NCI-H2107 treated with DMSO at 0.1 percent for 48 hours (cell line): ENCODE results near the gene ABCB9.
"Not testable (repeated sequence)": the region's sequence is repeated elsewhere in the genome, so short reads cannot be mapped to it uniquely, and the experiment has no call there.

Experiments
- DNase-seq: peaks from one replicate; lab custom pipeline; 2025; ENCODE audit not compliant: unreplicated experiment; lab: John Stamatoyannopoulos, UW

Gene ABCB9

DNA sequence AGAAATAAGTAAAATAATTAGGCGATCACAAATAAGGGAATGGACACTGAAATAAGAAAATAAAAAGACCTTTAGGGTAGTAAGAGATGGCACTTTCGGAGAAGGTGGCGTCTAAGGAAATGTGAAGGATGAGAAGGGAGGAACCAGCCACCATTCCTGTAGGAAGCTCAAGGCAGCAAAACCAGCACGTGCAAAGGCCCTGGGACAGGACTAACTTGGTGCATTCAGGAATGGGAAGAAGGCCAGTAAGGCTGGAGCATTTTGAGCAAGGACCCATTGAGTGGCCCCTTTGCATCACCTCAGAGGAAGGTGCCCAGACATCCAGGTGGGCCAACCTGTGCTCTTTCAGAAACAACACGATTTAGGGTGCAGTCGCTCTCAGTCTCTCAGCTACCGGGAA, 69.6 kb downstream of the ABCB9 start:
- DNase-seq = no peak

DNA sequence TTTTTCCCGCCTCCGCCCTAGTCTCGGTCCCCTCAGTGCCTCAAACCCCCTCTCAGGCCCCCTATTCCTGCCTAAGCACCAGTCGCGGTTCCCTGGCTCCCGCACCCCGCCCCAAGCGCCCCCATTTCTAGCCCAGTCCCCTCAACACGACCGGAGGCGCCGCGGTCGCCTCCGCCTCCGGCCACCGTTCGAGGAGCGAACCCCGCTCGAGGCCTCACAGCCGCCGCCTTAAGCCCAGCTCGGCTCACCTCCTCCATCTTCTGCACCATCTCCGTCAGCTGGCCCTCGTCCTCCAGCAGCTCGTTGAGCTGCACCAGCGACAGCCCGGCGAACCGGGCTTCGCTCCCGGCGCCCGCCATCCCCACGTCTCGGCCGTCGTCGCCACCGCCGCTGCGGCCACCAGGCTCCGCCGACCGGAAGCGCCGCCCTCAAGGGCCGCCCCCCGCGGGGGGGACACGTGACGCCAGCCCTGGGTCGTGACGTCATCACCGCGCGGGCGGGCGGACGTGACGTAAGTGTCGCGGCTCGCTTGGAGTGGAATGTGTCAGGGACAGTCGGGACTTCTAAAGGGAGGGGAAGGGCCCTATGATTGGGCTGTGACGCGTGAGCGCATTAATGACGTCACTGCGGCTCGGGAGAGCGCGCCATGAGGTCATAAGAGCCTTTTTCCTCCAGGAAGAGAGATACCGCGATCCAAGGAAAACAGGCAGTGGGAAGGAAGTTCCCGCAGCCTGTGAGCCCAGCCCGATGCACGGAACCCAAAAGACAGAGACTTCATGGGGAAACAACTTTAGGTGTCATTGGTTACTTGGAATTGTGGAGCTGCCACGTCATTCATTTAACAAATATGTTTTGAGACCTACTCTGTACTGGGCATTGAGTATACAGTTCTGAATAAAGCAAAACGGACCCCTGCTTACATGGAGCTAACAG, 70.3 kb downstream of the ABCB9 start, which contains the start of gene VPS37B:
TSS of gene VPS37B (minus strand) at position 421 of the 933 bp plus-strand sequence. CDS start at position 359, 62 bp downstream.
- no peak for DNase-seq

DNA sequence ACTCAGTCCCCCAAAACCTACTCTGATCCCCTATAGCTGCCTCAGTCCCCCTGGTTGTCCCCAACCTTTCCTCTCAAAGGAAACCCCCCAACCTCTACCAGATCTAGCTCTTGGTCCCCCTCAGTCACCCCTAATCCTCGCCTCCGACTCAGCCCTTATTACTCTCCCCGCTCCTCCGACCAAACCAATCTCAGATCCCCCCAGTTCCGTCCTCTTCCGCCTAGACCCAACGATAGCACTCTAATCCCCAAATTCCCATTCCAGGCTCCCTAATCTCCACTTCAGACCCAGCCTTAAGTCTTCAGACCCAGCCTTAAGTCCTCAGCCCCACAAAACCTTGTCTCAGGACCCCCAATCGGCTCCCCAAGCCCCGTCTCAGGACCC, 71.0 kb downstream of the ABCB9 start:
- no peak for DNase-seq

DNA sequence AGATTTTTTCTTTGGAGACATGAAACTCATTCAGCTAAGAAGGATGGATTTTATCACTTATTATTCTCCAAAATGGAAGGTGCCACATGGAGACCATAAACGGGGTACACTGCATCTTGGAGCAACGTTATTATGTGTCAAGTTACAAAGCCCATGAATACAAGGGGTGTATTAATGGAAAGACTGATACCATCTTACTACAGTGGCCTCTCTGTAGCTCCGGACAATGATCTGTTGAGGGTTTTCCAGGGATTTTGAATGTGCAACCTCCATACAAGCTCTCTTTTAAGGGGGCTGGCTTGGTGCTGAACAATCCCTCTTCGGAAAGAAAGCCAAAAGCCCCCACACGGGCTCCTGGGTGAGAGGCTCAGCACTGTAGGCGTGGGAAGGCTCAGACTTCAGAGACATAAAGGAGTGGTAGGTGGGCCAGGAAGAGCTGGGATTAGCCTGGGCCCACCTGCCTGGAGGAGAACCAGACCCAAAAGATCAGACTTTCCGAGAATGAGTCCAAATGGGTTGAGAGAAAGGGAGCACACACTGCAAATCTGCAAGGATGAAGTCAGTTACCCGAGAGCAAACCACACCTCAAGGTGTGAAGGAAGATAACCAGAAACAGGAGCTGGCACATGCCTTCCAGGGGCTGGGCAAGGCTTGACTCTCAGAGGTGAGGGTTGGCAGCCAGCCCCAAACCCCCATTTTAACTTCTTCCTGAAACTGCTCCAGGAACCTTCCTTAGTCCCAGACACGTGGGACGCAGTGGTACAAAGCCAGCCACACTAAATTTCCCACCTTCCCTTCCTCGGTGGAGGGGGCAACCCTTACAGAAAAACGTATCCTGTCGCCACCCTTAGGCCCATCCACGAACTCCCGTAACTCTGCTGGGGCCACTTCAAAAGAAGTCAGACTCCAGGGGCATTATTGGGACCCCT, 71.8 kb downstream of the ABCB9 start:
- no peak for DNase-seq

DNA sequence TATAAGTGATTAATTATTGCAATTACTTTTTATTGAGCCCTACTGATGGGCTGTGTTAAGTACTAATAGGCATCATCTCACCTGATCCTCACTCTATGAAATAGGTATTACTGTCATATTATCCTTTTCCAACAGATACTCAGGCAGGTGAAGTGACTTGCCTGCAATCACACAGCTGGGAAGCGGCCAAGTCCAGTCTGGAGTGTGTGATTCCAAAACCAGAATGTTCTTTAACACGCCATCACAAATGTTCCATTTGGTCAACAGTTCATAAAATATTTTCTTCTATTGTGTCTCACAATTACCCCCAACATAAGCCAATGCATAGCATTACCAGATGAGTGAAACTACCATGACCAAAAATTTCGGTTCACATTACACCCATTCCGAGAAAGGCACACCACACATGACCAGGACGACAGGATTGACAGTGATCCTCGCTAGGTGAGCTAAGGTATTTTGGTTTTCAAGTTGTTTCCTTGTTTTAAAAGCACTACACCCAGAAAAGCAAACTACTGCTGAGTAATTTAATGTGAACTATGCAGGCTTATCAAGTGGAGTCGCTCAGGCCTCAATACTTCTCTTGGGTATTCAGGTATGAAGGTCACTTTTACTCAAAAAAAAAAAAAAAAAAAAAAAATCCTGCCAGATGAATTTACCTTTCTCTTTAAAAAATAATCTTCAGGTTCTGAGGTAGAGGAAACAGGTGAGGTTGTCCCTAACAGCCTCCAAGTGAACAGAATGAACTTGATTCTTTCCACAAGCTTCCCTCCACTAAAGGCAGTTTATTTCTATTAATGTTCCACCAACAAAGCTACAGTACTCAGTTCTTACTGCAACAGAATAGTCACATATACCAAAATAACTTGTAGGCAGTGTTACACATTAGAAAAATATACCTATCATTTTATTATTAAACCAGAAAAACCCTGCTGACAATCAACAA, 72.8 kb downstream of the ABCB9 start:
- no peak for DNase-seq

DNA sequence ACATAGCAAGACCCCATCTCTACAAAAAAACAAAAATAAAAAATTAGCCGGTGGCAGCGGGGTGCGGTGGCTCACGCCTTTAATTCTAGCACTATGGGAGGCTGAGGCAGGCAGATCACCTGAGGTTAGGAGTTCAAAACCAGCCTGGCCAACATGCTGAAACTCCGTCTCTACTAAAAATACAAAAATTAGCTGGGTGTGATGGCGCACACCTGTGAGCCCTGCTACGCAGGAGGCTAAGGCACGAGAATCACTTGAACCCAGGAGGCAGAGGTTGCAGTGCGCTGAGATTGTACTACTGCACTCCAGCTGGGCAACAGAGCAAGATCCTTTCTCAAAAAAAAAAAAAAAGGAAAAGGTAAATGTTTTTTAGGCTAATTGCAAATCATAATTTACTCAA, 73.5 kb downstream of the ABCB9 start:
- DNase-seq = not testable (repeated sequence)

DNA sequence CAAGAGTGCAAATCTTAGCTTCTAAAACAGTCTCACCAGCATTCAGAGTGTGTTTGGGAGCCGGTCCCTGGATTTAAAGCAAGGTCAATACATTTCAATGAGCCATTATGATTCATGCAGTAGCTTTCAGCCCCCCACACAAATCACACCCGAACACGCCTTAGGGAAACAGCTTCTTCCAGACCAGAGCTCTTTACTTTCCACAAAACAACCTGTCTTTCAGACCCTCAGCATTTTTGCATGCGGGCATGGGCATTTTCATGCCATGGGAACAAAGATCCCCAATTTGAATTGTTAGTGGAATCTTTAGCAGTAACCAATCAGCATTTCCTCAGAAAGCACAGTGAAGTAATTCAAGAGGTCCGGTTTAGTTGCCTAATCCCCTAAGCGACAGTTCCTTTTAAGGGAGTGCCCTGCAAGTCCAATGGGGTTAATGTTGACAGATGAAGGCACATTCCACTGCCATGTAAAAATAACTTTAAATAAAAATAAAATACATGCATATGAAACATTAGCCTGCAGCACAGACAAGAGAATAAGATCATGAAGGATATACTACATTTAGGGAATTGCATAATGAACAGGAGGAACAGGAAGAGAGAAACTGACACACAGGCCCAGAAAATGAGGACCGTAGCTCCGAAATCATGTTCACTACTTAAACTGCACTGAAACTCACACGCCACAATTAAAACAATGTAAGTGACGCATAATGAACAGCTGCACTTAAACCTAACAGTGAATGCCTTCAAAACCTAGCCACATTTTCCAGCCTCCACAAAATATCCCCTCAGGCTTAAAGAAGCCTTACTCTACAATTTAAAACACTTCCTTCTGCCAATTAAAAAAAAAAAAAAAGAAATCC, 74.4 kb downstream of the ABCB9 start:
- DNase-seq = no peak

DNA sequence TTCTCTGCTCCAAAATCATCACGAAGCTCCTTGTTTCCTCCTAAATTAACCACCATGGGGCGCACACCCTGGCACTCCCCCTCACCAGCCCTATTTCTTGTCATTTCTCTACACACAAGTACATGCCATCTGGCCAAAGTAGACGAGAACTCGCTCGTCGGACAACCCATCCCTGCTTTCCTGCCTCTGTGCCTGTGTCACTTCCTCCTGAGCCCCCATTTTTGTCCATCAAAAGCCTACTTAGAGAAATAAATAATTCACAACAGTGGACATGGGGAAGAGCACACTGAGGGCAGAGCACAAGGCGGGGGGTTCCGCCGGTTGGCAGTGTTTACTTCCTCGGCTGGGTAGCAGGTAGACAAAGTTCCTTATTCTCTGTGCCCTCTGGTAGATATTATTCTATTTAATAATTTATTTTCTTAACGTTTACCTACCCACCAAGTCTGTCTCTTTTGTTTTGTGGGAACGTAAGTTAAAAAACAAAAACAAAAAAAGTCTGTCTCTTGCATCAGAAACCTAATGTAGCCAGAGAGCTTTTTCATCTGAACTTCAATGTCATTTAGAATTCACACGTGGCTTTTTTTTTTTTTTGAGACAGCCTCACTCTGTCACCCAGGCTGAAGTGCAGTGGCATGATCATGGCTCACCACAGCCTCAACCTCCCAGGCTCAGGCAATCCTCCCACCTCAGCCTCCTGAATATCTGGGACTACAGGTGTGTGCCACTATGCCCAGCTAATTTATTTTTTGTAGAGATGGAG, 76.3 kb downstream of the ABCB9 start:
- no peak for DNase-seq

DNA sequence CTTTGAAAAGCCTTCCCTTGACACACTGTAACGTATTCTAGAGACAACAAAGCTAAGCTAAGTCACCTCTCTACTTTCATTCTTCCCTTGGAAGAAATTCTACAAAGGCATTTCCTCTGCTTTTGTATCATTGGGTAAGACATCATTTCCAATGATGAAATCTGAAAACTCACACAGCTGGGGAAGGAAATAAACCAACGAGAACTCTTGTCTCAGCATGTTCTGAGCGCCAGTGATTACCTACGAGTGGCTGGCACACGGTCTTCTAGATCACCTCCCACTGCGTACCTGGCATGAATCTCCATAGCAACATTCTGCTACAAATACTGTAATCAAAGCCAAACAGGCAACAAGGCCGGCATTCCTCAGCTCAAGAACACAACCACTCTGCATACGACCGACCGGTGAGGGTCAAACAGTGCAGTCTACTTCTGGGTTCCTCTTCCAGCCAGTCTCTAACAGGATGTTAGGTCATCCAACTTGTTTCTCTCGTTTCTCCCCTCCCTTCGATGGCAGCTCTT, 78.0 kb downstream of the ABCB9 start:
- DNase-seq = peak; percentile 88

DNA sequence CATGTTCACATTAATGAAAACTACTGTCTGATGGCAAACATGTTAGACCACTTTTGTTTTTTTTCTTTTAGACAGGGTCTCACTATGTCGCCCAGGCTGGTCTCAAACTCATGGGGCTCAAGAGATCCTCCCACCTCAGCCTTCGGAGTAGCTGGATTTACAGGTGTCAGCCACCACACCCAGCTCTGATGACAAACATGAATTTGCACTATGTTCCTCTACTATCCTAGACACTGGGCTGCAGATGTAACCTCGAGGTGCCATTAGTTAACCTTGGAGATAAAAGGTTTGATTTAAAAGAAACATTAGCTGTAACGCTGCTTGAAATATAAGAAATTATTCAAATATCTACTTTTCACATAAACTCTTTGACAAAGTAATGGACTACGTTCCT, 78.4 kb downstream of the ABCB9 start:
- no peak for DNase-seq

DNA sequence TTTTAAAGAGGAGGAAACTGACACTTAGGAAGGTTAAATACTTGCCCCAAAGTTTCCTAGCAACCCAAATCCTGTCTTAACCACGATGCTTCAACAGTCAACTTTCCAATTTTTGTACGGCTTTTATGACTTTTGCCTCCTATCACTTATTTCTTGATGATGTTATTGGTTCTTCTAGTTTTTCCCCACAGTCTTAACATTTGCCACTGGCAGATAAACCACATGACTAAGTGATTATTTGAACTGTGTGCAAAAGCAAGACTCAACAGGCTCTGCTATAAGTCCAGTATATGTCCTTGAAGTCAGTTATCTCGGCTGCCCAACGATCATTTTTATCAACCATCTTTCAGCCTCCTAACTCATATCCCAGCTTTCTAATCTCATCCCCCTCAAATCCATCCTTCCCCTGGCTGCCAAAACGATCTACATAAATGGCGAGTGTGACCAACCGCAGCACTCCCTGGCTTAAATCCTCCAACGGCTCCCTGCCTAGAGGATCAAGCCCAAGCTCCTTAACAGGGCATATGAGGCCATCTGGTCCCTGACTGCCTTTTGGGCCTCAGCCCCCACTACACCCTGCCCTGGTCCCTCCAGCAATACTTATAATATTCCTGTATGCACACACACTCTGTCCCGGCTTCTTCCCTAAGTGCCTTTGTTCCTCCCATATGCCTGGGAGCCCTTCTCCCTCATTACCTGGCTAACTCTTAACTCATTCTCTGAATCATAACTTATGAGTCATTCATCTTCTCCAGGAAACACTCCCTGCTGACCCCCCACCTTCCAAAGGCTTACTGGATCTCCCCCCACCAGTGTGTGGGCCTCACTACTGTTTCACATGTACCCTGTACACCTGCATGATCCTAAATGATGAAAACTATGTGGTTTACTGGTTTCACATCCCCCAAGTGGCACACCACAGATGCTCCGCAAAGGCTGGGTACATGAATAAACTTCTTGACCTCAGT, 79.1 kb downstream of the ABCB9 start:
- no peak for DNase-seq

DNA sequence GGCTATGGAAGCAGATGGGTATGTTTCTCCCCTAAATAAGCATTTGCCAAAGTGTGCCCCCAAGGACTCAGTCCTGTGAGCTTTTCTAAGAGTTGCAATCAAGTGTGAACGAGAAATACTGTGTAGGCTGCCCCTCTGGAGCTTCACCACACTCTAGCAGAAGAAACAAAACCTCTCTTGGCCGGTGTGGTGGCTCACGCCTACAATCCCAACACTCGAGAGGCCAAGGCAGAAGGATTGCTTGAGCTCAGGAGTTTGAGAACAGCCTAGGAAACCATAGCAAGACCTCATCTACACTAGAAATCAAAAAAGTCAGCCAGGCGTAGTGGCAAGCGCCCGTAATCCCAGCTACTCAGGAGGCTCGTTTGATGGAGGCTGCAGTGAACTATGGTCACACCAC, 80.1 kb downstream of the ABCB9 start:
- DNase-seq = no peak

DNA sequence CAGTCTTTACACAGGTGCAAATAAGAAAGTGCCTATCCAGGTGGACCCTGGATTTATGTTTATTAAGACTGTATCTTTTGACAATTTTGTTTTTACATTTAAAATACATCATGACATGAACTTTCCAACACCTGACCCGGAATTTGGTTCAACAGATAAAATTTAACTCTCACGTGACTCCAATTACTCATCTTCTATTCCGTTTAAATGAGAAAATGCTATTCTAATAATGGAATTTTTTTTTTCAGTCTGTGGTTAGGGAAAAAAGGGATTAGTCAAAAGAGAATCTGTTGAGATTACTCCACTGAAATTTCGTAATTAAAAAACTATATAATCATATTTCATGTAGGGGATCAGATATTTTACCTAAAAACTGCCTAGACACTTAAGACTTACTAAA, 81.4 kb downstream of the ABCB9 start:
- no peak for DNase-seq

DNA sequence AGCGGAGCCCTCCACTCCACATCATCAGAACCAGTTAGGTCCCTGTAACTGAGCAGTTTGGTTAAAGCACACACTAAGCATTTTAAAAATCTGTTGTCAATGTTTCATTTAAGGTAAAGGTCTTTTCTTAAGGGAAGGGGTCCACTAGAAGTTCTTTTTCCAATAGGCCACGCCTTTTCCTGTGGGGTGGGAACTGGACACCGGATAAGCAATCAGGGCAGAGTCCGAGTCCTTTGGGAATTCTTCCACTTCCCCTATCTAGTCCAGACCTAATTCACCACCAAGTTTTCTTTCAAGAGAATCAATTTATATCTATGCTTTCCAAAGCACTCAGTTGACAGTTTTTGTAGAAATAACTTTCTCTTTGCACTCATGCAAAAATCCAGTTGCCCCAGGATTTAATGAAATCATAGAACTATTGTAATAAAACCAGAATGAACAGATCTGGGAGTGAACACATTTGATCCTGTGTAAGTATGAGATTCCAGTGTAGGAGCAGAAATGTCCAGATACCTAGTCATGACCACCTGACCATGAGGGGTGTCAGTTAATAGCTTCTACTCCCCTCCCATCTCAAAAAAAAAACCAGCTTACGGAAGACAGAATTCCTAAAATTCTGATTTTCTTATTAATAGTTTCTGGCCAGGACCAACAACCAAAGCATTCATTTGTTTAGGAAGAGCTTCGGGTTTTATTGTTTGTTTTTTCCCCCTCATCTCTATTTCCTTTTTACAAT, 82.0 kb downstream of the ABCB9 start:
- DNase-seq = no peak

DNA sequence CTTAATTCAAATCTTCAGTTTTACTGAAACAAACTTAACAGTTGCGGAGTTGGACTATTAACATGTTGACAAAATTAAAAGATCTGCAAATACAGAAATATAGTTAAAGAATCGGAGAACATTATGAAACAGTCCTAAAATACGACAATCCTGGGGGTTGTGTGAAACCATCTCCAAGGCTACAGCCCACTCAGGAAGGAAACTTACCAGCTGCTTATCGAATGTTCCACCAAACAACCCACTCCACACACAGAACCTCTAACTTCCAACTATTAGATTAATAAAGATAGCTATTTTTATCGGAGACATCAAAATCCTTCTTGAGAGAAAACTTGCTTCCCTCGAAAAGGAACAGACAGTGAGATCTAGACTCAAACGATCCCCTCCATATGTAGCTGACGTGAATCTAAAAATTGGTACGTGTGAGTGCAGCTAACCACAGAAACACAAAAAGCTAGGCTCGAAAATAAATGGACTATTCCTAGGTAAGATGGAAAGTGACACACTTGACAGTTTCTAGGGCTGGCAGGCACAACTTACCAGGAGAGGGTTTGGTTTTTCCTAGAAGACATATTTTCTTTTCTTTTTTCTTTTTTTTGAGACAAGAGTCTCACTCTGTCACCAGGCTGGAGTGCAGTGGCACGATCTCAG, 83.2 kb downstream of the ABCB9 start:
- DNase-seq = no peak

DNA sequence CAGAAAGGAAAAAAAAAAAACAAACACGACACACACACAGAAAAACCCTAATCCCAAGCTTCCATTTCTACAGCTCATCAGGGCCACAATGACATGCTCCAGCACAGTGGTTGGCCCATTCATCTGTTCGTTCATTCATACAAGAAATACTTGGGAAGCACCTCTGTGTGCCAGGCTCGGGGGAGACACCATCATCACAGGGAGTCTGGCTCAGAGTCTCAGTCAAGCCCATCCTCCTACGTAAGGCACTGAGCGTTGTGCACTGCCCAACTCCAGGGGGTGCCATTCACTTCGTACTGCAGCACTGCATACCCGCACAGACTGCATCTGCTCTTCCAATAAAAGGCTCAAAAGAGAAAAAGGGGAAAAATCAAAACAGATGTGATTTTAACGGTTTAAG, 85.6 kb downstream of the ABCB9 start:
- DNase-seq = peak; percentile 54
